Umbilical cord (tissue), 2 donors: Measurements from ENCODE around the gene SFTA2. TPM values are rescaled to one million over a fixed set of nuclear protein-coding genes. Genes with fewer than 3 reads are reported as not detected.
"Not testable (repeated sequence)": the region's sequence is repeated elsewhere in the genome, so short reads cannot be mapped to it uniquely, and the experiment has no call there.

Experiments
- DNase-seq: peaks from one replicate; pipeline ENCODE4 v3.0.0-alpha.2; 2015; ENCODE audit warnings: low spot score
- total RNA-seq: library from RNA; depleted of rRNA; stranded (reverse); fragments of >200 nt; gene quantifications from one replicate; pipeline ENCODE4 v1.2.3, GENCODE V29; 2014; ENCODE audit warnings: low replicate concordance; ENCODE audit not compliant: insufficient read depth

SFTA2 gene
- not detected for total RNA-seq

DNA sequence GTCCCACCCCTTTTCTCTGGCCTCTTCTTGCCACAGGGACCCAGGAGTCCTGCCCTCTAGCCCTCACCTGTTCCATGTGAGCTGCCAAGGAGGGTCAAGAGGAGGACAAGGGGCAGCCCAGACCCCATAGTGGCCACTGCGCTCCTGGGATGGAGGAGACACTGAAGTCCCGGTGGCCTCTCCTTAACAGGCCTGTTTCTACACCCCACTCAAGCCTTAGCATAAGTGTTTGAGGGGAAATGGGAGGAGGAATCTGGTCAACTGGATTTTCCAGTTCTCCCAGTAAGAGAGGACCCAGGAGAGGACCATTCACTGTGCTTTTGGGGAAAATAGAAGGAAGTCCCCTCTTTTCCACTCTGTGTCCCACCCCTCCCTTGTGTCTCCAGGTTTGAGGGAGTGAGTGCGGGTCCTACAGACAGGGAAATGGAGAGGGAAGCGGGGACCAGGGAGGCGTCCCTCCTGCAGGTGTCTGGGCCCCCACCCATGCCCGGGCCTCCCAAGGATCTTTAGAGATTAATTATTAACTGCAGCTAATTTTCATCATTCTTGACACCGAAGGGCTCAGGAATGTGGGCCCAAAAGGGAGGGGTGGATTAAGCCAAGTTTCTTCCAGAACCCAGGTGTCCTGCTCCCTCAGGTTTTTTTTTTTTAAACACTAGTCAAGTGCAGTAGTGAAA lies at the start of gene SFTA2:
SFTA2 (minus strand) TSS at position 202 of the 677 bp plus-strand sequence; CDS start at position 128, 74 bp downstream.
- no peak for DNase-seq

DNA sequence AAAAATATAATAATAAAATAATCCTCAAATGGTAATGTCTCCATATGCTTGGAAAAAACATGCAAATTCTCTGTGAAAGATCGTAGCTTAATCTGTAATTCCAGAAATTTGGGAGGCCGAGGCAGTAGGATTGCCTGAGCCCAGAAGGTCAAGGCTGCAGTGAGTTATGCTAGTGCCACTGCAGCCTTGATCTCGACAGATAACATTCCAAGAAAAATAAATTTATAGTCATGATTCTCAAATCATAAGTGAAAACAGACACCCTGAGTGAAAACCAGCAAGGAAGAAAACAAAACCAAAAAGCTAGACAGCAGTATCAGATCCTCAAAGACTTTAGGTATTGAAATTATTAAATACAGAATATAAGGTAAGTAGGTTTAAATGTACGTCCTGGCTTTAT lies 47.7 kb upstream of the SFTA2 start:
- no peak for DNase-seq

DNA sequence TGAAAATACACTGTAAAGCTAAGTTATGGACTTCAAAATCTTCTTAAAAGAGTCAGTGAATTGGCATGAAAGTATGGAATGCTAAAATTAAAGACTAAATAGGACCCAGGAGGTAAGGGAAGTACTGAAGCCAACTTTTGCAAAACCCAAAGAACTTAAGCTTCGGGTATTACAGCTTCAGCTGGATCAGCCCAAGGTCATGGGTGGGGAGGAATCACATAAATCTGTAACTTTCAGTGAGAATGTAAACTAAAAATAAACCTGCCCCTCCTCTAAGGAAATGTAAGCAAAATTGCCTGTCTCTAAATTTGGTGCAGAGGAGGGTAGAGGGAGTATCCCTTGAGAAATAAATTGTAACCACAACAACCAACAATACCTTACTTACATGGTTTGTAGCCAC lies 47.2 kb upstream of the SFTA2 start:
- DNase-seq = peak; percentile 86

DNA sequence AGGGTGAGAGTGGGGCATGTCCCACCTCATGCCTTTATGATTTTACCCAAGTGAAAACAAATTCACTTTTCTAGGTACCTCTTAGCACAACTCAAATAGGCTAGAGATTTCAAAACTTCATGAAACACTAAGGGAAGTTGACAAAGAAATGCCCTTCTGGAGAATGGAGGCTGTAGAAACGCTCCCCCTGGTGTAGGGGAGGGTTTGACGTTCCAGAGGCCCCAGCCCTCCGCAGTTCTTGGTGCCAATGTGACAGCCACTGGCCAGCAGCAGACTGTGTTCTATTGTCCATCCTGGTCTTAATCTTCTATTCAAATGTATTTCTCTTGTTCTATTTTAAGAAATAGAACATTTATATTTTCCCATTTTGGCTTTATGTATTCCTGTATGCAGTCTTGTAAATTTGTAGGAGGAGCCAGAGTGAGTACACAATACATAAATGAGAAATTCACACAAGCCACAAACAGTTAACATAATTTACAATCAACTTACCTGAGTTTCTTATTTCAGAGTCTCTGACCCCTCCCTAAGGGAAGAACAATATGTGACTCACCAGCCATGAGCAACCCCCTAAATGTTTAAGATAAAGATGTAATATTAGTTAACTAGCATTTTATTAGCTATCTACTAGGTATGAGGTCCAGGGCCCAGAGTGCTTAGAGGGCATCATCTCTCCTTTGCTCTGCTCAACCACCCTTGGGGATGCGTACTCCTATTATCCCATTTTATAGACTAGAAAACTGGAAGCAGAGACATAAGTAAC lies 42.7 kb upstream of the SFTA2 start:
- DNase-seq = no peak

DNA sequence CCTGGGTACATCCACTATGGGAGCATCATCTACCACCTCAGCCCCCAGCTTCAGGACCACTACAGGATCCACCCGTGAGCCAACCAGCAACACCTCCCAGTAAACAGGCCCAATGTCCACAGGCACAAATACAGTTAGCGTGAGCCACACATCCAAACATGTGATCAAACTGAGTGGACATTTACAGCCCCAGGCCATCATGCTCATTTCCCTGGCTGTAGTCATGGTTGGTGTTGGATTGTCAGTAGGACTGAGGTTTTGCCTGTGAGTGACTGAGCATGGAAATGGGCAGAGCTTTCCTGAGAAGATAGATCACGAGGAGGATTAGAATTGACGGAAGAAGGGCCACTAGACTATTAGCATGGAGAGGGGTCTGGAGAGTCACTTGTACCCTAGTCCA lies 40.8 kb upstream of the SFTA2 start:
- DNase-seq = no peak

DNA sequence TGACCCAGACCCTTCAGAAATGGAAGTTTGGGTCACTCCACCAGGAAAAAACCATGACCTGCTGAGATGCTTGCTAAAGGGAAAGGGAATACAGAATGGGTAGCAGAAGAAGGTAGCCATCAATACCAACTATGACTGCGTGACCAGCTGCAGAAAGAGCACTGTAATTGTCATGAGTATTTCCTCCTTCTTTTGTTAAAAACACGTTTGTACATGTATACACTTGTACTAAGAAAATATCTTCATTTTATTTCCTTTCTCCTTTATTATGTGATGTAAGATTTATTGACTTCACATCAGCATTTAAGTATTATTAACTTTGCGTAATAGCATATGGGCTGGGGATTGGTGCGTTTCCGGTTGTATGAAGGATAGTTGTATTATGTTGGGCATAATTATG lies 39.0 kb upstream of the SFTA2 start:
- no peak for DNase-seq

DNA sequence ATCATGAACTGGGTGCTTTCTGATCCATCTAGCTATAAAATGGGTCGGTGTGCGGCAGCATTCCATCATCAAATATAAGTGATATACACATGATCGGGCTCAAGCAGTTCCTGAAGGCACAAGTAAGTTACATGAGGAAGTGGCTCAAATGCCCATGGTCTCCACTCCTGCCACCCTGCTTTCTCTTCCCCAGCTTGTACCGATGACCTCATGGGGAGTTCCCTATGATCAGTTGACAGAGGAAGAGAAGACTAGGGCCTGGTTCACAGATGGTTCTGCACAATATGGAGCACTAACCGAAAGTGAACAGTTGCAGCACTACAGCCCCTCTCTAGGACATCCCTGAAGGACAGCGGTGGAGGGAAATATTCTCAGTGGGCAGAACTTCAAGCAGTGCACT lies 37.2 kb upstream of the SFTA2 start:
- DNase-seq = not testable (repeated sequence)

DNA sequence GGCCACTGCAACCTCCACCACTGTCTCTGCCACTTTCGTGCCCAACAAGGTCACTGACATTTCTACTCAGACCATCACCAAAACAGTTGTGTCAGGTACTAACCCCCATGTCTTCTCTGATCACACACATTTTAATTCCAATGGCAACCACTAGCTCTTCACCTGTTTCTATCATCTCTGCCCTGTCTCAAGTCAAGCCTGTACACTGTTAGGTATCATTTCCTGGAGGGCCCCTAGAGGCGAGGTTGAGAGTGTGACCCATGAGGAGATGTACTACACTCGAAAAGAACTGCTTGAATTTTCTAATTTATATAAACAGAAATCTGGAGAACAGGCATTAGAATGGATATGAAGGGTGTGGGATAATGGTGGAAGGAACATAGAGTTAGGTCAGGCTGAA lies 34.2 kb upstream of the SFTA2 start:
- DNase-seq = no peak

DNA sequence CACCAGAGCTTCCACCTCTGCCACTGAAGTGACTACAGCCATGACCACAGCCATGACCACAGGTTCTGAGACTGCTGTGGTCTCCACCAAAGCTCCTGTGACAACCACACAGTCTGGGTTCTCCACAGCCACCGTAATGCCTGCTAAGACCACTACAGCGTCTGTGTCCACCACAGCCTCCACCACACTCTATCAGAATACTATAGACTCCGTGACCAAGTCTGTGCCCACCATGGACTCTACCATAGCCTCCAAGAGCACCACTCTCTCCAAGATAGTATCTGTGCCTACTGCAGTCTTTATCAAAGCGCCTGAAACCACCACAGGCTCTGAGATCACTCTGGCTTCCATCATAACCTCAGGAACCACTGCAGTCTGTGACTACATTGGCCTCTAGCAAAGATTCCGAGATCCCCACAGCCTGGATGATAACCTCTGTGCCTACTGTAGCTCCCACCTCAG lies 33.2 kb upstream of the SFTA2 start:
- DNase-seq = no peak

DNA sequence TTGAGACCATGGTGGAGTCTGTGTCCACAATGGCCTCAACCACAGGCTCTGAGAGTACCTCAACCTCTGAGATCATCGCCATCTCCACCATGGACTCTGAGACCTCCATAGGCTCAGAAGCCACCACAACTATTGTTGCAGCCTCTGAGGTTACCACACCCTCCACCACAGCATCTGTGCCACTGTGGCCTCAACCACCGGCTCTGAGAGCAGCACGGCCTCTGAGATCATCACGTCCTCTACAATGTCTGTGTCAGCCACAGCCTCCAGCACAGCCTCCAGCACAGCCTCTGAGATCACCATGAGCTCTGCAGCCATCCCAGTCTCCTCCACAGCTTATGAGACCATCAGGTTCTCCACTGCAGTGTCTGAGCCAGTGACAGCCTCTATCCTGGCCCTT lies 32.1 kb upstream of the SFTA2 start:
- no peak for DNase-seq

DNA sequence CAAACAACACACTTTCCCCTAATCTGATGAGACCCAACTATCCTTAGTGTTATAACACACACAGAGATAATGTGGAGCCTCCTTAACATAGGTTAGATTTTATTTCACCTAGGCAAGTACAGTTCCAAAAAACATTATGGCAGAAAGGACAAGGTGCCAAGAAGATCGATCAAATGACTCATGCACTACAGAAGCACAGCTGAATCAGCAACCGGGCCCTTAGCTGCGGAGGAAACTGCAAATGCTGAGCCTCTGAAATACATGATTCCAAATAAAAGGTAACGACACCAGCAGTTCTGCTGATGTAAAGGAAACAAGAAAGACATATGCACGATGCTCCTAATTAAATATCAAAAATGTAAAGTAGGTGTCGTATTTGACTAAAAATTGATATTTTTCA lies 31.7 kb upstream of the SFTA2 start:
- DNase-seq = no peak

DNA sequence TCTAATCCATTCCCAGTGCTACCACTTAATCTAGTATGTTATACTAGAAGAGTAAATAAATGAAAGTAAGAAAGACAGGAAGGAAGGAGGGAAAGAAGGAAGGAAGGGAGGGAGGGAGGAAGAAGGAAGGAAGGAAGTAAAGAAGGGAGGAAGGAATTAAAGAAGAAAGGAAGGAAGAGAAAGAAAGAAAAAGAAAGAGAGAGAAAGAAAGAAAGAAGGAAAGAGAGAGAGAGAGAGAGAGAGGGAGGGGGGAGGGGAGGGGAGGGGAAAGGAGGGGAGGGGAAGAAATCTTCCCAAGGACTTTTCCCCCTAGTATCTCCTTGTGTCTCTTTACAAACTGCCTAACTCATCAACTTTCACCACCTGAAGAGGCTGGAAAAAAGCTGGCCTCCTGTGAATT lies 30.7 kb upstream of the SFTA2 start:
- DNase-seq = no peak

DNA sequence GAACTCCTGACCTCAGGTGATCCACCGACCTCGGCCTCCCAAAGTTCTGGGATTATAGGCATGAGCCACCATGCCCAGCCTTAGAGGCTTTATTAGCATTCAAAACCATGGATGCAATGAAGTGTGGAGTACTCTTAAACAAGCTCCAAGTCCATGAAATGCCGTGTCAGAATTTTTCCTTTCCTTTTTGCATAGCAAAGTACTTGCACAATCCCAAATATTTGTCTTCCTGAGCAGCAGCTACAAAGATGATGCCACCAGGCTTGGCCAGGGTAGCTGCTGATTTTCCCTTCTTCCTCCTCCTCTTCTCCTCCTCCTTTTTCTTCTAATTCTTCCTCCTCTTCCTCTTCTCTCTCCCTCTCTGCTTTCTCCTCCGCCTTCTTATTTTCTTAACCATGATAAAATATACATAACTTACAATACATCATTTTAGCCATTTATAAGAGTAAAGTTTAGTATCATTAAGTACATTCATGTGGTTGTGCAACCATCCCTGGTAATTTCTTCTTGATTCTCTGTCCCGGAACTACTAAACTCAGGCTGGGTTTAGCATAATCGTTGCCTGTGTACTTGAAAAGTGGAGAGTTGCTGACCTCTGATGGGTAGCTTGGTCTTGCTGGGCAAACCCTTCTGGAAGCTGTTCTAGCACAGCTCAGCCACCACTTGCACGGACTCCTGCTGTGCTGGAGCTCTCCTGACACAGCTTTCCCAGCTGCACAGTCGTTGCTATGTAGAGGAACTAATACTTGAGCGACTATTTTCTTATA lies 29.1 kb upstream of the SFTA2 start:
- no peak for DNase-seq

DNA sequence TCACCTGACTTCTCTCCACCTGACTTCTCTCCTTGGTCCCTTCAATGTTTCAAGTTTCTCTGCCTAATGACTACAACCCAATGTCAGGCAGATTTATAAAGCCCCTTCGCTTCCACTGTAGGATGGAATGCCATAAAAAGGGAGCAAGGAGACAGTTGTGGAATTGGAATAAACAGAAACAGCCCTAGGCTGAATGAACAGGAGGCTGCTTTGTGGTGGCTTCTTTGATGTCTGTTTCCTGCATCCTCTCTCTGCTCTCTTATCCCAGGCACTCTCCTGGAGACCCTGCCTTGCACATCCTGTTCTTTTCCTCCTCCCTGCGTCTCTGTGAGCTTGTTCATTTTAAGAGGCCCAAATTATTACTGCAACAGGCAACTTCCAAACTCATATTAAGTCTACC lies 25.7 kb upstream of the SFTA2 start:
- DNase-seq = no peak

DNA sequence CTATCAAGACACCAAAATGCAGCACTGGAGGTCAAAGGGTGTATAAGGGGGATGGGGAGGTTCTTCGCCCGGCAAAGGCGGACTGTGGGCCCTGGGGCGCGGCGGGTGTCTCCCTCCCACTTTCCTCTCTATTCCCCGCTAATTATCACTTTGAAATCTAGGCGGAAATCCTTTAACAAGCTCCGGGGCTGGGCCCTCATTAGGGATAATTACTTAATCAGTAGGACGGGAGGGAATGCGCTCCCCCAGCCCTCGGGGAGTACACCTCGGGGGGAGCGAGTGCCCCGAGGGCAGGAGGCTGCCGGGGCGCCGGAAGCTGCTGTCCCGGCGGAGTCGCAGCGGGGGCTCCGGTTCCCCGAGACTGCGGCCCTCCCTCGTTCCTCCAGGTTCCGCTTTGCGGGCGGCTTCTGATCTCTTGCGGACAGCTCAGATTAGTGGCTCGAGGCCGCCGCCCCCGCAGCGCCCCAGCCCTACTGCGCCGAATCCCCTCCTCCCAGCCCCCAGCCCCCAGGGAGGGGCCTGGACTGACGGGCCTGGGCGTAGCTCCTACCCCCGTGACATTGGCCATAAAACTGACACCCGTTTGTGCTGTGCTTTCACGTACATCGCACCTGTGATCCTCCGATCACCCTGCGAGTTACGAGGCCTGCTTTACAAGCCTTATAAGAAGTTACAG lies 23.5 kb upstream of the SFTA2 start:
- DNase-seq = peak; percentile 52

DNA sequence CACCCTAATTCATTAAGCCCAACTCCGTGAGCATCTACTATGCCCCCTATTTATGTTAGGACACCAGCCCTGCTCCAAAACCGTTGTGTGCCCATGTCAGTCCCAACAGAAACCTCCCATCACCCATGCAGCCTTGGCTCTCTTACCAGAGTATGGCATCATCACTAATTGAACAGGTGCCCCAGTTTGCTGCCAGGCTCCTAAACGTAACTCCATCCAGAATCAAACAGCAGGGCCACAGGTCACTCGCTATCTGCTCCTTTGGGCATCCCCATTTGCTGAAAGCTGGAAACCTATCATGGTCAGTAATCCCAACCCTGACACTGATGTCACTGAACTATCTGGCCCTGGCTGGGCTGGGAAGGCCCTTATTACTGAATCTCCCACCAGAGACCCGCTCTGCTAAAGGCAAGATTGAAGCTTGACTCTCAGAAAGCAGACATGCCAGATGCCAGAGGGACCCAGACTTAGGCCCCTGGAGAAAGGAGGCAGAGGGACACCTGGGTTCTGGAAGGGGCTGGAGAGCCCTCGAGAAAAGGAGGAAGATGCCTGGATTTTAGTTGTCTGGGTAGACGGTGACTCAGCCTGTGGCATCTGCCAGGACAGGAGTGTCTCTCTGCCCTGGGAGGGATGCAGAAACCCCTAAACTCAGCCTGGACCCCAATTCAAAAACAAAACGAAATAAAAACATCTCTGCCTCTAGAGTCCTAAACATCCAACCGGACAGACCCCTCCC lies 22.8 kb upstream of the SFTA2 start:
- no peak for DNase-seq

DNA sequence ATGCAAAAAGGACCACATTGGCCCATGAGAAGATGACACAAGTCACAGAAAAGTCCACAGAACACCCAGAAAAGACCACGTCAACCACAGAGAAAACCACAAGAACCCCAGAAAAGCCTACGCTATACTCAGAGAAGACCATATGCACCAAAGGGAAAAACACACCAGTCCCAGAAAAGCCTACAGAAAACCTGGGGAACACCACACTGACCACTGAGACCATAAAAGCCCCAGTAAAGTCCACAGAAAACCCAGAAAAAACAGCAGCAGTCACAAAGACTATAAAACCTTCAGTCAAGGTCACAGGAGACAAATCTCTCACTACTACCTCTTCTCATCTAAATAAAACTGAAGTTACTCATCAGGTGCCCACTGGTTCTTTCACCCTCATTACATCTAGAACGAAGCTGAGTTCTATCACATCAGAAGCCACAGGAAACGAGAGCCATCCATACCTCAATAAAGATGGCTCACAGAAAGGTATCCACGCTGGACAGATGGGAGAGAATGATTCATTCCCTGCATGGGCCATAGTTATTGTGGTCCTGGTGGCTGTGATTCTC lies 20.0 kb upstream of the SFTA2 start:
- no peak for DNase-seq

DNA sequence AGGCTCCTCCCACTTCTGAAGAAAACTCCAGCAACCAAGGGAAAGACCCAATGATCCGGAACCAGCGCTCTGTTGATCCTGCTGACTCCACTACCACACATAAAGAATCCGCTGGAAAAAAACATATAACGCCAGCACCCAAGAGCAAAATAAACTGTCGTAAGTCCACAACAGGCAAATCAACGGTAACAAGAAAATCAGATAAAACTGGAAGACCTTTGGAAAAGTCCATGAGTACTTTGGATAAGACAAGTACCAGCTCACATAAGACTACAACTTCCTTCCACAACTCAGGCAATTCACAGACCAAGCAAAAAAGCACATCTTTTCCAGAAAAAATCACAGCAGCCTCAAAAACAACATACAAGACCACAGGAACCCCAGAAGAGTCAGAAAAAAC lies 16.8 kb upstream of the SFTA2 start:
- DNase-seq = no peak

DNA sequence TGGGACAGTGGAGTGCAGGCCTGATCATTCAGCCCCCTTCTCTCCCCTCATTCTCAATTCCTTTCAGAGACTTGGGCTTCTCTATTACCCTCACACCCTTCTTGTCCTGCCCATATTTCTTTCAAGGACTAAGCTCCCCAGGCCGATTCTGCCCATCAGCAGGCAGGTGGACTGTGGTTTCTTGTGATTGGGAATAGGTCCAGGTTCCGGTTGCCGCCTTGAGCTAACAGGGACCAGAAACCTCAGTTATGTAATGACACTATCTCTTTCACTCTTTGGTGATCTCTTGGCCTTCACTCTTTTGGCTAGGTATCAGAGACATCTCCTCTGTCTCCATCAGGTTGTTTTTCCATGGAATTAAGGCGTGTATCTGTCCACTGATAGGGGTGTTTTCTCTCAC lies 15.3 kb upstream of the SFTA2 start:
- no peak for DNase-seq

DNA sequence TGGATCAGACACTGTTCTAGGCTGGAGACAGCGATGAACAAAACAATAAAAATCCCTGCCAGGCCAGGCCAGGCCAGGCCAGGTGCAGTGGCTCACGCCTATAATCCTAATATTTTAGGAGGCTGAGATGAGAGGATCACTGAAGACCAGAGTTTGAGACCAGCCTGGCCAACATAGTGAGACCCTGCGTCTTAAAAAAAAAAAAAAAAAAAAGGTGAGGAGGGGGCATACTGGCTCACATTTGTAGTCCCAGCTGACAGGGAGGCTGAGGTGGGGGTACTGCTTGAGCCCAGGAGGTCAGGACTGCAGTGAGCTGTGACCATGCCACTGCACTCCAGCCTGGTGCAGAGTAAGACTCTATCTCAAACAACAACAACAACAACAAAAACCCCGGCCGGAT lies 13.3 kb upstream of the SFTA2 start:
- DNase-seq = no peak

DNA sequence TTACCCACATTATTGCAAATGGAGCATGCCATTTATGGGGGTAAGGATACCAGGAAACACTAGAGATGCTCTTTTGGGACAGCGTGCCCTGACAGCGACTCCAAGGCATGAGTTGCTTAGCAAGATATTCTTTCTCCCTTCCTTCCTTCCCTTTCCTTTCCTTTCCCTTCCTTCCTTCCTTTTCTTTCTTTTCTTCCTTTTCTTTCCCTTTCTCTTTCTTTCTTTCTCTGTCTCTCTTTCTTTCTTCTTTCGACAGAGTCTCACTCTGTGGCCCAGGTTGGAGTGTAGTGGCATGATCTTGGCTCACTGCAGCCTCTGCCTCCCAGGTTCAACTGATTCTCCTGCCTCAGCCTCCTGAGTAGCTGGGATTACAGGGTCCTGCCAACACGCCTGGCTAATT lies 12.1 kb upstream of the SFTA2 start:
- no peak for DNase-seq
